Large intestine (tissue), 3 donors: ENCODE results near the gene VCX3A. TPM values are rescaled to one million over a fixed set of nuclear protein-coding genes. Genes with fewer than 3 reads are reported as not detected.

Source experiments
- DNase-seq, 2 donors: peaks; one replicate each; pipeline versions ENCODE4 v3.0.0 to v3.0.0-alpha.2; 2013
- H3K27ac ChIP-seq: one replicate; pipeline ENCODE4 v1.5.1; 2013; ENCODE audit warnings: low read length
- H3K27me3 ChIP-seq: 2 replicates; pipeline ENCODE4 v1.6.1; 2013; ENCODE audit warnings: low read length; ENCODE audit not compliant: control insufficient read depth, insufficient read depth
- H3K36me3 ChIP-seq: 2 replicates; pipeline ENCODE4 v1.6.1; 2013; ENCODE audit warnings: low read length; ENCODE audit not compliant: control insufficient read depth, insufficient read depth
- H3K4me1 ChIP-seq: one replicate; pipeline ENCODE4 v1.6.1; 2013; ENCODE audit warnings: low read length; ENCODE audit not compliant: control insufficient read depth, insufficient read depth
- H3K4me3 ChIP-seq: one replicate; pipeline ENCODE4 v1.5.1; 2013; ENCODE audit warnings: low read length
- H3K9me3 ChIP-seq: one replicate; pipeline ENCODE4 v1.6.1; 2013; ENCODE audit warnings: mild to moderate bottlenecking, low read depth, low read length, moderate library complexity; ENCODE audit not compliant: control insufficient read depth
- WGBS: methylation state at CpG from one replicate; pipeline ENCODE4 v1.1.5; 2013; ENCODE audit warnings: low lambda C conversion rate; ENCODE audit not compliant: insufficient coverage; 5-methylcytosine and 5-hydroxymethylcytosine counted together
- polyA plus RNA-seq: library from polyadenylated mRNA; unstranded; fragments of 120-200 nt; gene quantifications from one replicate; pipeline ENCODE4 v1.2.1, GENCODE V29; 2013

Gene VCX3A
- polyA plus RNA-seq, 1 donor: 0.10 TPM

DNA sequence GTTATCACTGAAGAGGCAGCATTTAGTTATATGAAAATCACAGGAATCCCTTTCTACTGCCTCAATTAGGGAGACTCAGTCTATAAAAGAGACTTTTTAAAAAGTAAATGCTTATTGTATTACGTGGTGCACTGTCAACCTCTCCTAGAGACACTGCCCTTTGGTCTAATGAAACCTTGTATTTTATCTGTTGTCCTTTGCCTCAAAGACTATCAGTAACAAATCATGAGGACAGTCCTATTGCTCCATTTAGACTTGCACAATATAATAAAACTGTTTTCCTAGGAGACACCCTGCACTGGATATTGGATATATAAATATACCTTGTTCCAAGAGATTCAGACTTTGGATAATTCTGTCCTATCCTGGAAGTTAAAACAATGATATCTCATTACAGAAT is 34.2 kb downstream of the VCX3A start:
- H3K9me3 ChIP-seq: no peaks in the 10 kb centered on the region
- H3K27ac ChIP-seq: peak overlapping the region; percentile 49
- WGBS: no CpG with 5 or more reads among the region's 1 CpG
- DNase-seq: peak; percentile 42 to 50
- no peak overlapping the region for H3K4me3 ChIP-seq
- H3K36me3 ChIP-seq: no peaks in the 10 kb centered on the region
- no peaks in the 10 kb centered on the region for H3K4me1 ChIP-seq
- H3K27me3 ChIP-seq: no peaks in the 10 kb centered on the region

GRCh38 chrX:6498324-6498723 is 36.6 kb downstream of the VCX3A start:
- H3K36me3 ChIP-seq: no peaks in the 10 kb centered on the region
- no peak overlapping the region for H3K4me3 ChIP-seq
- no peak overlapping the region for H3K27ac ChIP-seq
- WGBS: no CpG with 5 or more reads among the region's 2 CpGs
- no peaks in the 10 kb centered on the region for H3K4me1 ChIP-seq
- H3K9me3 ChIP-seq: no peaks in the 10 kb centered on the region
- no peaks in the 10 kb centered on the region for H3K27me3 ChIP-seq
- DNase-seq: no peak
